HG03378 (cell line): ENCODE results near the gene GPR35.
"Not testable (repeated sequence)": the region's sequence is repeated elsewhere in the genome, so short reads cannot be mapped to it uniquely, and the experiment has no call there.

Source experiments
- ATAC-seq: cut with Tn5 transposase; IDR thresholded peaks from one replicate; pipeline ENCODE4 v1.9.1; 2021; ENCODE audit warnings: mild to moderate bottlenecking, moderate library complexity; ENCODE audit not compliant: unreplicated experiment

GPR35 gene

GRCh38 chr2:240601831-240602160, 23.5 kb upstream of the GPR35 start:
- ATAC-seq: no peak

- ATAC-seq: no peak
Observed at GRCh38 chr2:240602266-240603050, 22.8 kb upstream of the GPR35 start.

GRCh38 chr2:240603081-240603835, 22.0 kb upstream of the GPR35 start:
- no peak for ATAC-seq

GRCh38 chr2:240603846-240604245, 21.4 kb upstream of the GPR35 start:
- no peak for ATAC-seq

- no peak for ATAC-seq
Observed at GRCh38 chr2:240604291-240604938, 20.9 kb upstream of the GPR35 start.

- ATAC-seq: no peak
Observed at GRCh38 chr2:240604939-240605716, 20.2 kb upstream of the GPR35 start.

GRCh38 chr2:240605867-240606743, 19.2 kb upstream of the GPR35 start:
- no peak for ATAC-seq

- no peak for ATAC-seq
Observed at GRCh38 chr2:240611601-240612210, 13.6 kb upstream of the GPR35 start.

- ATAC-seq: no peak
Observed at GRCh38 chr2:240613781-240614180, 11.5 kb upstream of the GPR35 start.

- no peak for ATAC-seq
Observed at GRCh38 chr2:240614391-240614790, 10.9 kb upstream of the GPR35 start.

- ATAC-seq: no peak
Observed at GRCh38 chr2:240615396-240615795, 9.9 kb upstream of the GPR35 start.

- ATAC-seq: no peak
Observed at GRCh38 chr2:240615820-240616547, 9.3 kb upstream of the GPR35 start.

GRCh38 chr2:240616860-240617666, 8.2 kb upstream of the GPR35 start:
- ATAC-seq: not testable (repeated sequence)

GRCh38 chr2:240618776-240619175, 6.5 kb upstream of the GPR35 start:
- no peak for ATAC-seq

- ATAC-seq: no peak
Observed at GRCh38 chr2:240619506-240620148, 5.7 kb upstream of the GPR35 start.

GRCh38 chr2:240620149-240620731, 5.0 kb upstream of the GPR35 start:
- no peak for ATAC-seq

- no peak for ATAC-seq
Observed at GRCh38 chr2:240620859-240621258, 4.4 kb upstream of the GPR35 start.
